Adrenal gland (tissue), 5 donors: ENCODE measurements around the gene INPP1.

Experiments
- POLR2A ChIP-seq, 2 donors: fragments of 450-650 bp; IDR thresholded peaks; one replicate each; pipeline ENCODE4 v1.6.1; 2017; ENCODE audit warnings: antibody characterized with exemption in 2 of 2, mild to moderate bottlenecking in 2 of 2, moderate library complexity in 1 of 2
- TF ChIP-seq, protein P1 (sequence below), 6 experiments: fragments of 450-650 bp in 4 of 6; fragments of 200-600 bp in 2 of 6; sonication (generic) in 1 of 6; IDR thresholded peaks; 1 replicate in 5 of 6; 2 replicates in 1 of 6; pipeline versions ENCODE4 v1.5.1 to v1.8.0; 2016 to 2021; ENCODE audit warnings: antibody characterized with exemption in 6 of 6, mild to moderate bottlenecking in 2 of 6, moderate library complexity in 1 of 6
- donor health status: DM: no; HTN: no; CAD: no.

DNA sequence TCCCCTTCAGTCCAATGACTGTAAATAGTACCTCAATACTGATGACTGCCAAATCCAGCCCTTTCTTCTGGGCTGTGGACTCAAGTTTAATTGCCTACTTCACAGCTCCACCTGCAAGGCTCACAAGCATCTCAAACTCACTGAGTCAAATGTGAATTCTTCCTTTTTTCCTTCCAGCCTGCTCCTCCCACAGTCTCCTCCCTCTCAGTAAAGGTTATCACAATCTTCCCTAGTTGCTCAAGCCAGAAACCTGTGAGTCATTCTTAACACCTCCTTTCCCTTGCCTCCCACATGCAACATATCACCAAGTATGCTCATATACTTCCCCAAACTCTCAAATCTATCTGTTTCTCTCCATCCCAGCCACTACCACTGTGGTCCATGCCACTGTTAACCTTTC, 61.1 kb downstream of the INPP1 start:
- TF ChIP-seq, protein P1, sequence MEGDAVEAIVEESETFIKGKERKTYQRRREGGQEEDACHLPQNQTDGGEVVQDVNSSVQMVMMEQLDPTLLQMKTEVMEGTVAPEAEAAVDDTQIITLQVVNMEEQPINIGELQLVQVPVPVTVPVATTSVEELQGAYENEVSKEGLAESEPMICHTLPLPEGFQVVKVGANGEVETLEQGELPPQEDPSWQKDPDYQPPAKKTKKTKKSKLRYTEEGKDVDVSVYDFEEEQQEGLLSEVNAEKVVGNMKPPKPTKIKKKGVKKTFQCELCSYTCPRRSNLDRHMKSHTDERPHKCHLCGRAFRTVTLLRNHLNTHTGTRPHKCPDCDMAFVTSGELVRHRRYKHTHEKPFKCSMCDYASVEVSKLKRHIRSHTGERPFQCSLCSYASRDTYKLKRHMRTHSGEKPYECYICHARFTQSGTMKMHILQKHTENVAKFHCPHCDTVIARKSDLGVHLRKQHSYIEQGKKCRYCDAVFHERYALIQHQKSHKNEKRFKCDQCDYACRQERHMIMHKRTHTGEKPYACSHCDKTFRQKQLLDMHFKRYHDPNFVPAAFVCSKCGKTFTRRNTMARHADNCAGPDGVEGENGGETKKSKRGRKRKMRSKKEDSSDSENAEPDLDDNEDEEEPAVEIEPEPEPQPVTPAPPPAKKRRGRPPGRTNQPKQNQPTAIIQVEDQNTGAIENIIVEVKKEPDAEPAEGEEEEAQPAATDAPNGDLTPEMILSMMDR (IDR thresholded peaks at IDR 0.05): no peak
- TF ChIP-seq POLR2A (IDR thresholded peaks at IDR 0.05): no peak
